ENCODE measurements around the gene E2F3.

DNA sequence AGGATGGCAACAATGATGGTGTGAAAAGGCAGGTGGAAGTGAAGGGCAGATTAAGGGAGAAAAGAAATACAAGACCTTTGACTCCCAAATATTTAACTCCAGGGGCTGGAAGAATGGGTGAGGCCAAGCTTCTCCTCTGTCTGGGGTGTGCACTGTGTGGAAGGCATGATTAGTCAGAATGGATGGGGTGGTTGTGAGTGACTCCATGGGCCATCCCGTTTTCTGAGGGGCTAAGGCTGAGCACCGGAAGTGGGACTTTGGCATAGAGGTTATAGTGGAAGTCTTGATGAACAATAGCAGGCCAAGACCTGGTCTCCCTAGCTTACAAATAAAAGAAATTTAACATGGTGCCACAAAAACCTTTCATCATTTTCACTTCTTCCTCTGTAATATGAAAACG, 12.1 kb downstream of the E2F3 start:
- TF ChIP-seq, protein P1, sequence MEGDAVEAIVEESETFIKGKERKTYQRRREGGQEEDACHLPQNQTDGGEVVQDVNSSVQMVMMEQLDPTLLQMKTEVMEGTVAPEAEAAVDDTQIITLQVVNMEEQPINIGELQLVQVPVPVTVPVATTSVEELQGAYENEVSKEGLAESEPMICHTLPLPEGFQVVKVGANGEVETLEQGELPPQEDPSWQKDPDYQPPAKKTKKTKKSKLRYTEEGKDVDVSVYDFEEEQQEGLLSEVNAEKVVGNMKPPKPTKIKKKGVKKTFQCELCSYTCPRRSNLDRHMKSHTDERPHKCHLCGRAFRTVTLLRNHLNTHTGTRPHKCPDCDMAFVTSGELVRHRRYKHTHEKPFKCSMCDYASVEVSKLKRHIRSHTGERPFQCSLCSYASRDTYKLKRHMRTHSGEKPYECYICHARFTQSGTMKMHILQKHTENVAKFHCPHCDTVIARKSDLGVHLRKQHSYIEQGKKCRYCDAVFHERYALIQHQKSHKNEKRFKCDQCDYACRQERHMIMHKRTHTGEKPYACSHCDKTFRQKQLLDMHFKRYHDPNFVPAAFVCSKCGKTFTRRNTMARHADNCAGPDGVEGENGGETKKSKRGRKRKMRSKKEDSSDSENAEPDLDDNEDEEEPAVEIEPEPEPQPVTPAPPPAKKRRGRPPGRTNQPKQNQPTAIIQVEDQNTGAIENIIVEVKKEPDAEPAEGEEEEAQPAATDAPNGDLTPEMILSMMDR (IDR thresholded peaks at IDR 0.05), result no peak
- TF ChIP-seq POLR2A (IDR thresholded peaks at IDR 0.05), result no peak

Data from adrenal gland (tissue), 5 donors.